DMS114 treated with DMSO at 0.1 percent for 48 hours (cell line): ENCODE measurements around the gene INAVA.
A peak's percentile ranks its signal among the peaks of the same experiment; 100 is the strongest.

Experiments
- DNase-seq: peaks from one replicate; lab custom pipeline; 2025; ENCODE audit not compliant: unreplicated experiment; lab: John Stamatoyannopoulos, UW

INAVA gene

DNA sequence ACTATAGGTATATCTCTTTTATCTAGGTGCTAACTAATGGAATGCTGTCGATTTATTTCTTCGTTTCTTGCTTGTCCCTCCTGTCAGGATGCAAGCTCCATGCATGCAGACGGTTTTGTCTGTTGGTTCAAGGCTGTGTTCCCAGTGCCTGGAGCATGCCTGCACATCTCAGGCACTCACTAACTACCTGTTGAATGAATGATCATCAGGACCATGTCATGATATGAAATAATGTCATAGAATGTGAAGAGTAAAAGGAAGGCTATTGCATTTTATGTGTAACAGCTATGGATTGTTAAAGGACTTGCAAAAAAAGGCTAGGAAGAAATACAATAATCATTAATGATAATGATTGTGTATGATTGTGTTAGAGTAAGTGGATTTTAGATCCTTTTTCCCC is 17.7 kb upstream of the INAVA start:
- DNase-seq = no peak

DNA sequence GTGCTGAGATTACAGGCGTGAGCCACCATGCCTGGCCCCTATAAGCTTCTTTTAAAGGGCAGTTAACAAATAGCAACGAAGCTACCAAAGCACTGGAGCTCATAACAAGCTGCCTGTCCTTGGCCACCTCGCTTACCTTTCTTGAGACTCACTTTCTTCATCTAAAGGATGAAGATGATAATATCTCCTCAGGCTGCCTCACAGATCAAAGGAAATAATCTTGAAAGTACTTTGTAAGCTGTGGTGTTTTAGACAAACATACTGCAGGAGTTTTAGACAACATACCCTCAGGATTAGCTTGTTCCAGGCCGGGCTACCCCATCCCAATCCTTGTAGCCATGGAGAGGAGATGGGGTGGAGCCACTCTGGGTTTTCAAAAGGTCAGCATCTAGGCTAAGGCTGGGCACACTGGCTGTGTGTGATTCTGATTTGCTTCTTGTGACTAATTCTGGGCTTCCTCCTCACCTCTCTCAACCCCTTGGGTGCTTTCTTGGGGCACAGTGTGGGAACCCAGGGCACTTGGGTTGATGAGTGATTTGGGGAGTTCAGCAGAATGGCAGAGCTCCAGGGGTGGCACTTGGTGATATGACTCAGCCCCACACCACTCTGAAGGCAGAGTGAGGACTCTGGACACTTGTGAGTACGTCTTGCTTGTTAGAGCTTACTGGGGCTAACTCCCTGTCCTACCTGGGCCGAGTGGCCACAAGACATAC is 16.7 kb upstream of the INAVA start:
- DNase-seq = no peak

DNA sequence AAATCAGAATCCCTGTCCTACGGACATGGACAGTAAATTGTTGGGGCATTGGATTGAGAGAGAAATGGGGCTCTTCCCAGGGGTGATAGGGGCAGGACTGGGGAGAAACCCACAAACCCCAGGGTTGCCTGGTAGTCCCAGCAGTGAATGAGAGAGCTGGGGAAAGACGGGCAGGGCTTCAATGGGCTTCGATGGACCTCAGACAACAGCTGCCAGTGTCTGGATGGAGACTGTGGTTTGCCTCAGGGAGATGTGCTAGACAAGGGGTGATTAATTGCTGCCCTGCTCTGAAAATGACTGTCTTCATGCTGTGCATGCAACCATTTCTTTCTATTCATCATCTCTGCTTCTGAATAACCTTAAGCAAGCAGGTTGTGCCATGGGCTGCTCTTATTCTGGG is 14.5 kb upstream of the INAVA start:
- DNase-seq = no peak

DNA sequence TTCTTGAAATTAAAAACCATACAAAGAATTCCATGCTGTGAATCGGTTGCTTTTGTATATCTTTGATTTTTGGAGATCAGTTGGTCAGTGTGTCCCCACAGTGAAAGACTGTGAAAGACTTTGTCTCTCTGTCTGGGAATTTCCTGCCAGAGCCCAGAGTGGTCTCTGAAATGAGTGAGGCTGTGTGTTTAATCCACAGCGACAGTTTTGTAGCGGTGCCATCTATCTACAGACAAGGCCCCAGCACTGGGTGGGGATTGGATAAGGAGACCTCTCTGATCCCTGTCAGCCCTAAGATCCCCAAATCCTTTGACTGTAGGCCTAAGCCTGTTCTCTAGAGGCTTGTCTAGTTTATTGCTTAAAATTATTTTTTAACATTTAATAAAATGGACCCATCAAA is 11.6 kb upstream of the INAVA start:
- no peak for DNase-seq

DNA sequence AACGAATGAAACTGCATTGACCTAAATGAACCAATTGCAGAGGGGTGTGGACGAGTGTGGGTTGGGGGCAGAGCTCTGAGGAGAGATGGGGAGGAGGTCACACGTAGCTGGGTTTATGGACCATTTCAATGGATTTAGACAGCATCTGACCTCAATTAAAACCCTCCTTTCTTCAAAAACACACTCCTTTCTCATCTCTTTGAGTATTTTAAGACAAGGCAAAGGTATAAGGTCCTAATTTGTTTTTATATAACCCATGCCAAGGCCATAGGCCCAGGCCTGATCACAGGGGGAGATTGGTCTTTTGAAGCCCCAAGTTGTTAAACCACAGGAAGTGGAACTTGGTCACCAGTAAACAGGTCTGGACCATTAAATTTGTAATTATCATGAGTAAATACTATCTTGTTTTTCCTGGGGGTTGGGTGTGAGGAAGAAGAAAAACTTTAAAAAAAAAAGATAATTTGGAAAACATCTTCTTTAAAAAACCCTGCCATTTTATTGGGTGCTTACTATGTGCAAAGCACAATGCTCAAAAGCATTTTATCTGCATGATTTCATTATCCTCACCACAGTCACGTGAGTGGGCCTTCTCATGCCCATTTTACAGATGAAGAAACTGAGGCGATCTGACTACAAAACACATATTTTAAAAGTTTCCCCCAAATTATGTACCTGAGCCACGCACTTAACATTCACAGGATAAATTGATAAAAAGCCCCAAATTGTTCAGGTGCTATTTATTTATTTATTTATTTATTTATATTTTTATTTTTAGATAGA is 8.9 kb upstream of the INAVA start:
- DNase-seq = no peak

DNA sequence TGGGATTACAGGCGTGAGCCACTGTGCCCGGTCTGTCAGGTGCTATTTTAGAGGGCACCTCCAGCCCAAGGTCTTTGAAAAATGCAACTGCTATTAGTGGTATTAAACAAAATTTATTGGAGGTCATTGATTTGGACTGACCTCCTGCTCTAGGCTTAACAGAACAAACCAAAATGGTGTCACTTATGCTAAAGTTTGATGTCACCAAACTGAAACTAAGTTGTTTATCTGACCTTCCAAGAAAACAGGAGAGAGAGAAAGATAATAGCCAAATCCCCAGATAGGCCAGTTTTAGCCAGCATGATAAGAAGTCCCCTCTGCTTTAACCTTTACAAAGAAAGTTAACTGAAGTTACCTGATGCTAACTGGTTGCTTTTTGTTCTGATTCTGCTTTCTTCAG is 8.1 kb upstream of the INAVA start:
- DNase-seq = no peak

DNA sequence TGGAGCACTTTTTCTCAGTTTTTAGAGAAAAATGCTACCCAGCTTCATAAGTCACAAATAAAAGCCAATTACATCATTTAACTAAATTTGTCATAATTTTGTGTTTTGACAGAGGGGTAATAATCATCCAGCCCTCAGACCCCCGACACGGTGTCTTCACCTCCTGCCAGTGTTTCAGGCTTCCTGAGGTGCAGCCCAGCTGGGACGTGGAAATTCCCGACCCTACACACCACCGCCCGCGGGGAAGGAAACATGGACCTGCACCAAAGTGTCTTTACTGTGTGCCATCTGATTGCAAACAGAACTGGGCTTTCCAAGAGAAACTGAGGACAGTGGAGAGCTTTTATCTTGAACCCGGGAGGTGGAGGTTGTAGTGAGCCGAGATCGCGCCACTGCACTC is 7.7 kb upstream of the INAVA start:
- no peak for DNase-seq

DNA sequence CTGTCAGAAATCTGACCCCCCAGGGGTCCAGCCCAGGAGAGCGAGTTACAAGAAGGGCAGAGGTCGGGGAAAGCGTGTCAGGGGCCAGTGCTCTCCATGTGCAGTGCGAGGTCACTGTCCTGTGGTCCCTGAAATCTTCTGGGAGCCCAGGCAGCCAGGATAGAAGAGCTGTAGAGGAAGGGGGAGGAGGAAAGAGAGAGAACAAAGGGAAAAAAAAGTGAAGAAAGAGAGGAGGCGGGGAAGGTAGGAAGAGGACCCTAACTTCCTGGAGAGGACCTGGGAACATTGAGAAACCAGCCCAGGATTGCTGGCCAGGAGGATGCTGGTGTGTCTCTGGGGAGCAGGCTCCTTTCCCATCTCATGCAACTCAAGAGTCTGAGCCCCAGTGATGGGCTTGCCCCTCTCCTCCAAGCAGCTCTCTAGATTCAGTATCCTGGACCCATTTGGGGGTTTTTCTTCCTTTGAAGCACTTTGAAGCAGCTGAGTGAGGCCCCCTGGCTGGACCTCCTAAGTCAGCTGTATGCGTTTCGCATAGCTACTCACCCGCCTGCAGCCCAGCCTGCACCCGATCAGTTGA is 6.8 kb upstream of the INAVA start:
- DNase-seq = no peak

DNA sequence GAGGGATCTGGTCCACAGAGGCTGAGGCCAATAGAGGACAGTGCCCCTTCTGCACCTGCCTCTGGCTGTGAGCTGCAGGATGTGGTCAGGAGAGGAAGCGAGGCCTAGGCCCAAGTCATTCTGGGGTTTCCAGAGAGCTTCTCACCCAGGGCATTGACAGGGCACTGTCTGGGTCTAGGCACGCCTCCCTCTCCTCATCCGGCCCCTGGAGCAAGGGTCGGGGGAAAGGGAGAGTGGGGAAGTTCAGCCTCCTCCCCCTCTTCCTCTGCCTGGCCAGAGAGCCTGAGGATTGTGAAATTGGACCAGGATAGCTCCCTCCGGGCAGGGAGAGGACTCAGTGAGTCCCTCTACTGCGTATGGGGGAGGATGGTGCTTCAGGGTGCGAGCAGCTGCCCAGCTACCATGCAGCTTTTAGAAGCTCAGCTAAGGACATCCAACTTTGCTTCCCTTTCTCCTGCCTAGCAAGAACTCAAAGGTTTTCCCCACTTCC is 6.3 kb upstream of the INAVA start:
- no peak for DNase-seq

DNA sequence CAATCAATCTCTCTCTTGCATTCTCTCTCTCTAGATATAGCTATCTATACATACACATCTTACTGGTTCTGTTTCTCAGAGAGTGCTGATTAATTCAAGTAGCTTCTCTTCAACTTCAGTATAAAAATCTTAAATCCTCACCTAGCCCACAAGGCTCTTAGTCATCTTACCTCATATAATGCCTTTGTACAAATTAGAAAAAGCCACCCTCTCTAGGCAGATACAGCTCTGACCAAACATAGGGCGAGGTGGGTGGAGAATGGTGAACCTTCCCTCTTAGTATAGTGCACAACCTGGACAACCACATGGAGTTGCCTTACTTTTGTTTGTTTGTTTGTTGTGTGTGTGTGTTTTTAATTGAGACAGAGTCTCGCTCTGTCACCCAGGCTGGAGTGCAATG is 5.1 kb upstream of the INAVA start:
- no peak for DNase-seq

DNA sequence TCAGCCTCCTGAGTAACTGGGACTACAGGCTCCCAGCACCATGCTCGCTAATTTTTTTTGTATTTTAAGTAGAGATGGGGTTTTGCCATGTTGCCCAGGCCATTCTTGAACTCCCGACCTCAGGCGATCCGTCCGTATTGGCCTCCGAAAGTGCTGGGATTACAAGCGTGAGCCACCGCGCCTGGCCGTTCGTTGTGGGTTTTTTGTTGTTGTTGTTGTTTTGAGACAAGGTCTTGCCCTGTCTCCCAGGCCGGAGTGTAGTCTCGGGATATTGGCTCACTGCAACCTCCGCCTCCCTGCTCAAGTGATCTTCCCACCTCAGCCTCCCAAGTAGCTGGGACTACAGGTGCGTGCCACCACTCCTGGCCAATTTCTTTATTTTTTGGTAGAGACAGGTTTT is 4.7 kb upstream of the INAVA start:
- no peak for DNase-seq

DNA sequence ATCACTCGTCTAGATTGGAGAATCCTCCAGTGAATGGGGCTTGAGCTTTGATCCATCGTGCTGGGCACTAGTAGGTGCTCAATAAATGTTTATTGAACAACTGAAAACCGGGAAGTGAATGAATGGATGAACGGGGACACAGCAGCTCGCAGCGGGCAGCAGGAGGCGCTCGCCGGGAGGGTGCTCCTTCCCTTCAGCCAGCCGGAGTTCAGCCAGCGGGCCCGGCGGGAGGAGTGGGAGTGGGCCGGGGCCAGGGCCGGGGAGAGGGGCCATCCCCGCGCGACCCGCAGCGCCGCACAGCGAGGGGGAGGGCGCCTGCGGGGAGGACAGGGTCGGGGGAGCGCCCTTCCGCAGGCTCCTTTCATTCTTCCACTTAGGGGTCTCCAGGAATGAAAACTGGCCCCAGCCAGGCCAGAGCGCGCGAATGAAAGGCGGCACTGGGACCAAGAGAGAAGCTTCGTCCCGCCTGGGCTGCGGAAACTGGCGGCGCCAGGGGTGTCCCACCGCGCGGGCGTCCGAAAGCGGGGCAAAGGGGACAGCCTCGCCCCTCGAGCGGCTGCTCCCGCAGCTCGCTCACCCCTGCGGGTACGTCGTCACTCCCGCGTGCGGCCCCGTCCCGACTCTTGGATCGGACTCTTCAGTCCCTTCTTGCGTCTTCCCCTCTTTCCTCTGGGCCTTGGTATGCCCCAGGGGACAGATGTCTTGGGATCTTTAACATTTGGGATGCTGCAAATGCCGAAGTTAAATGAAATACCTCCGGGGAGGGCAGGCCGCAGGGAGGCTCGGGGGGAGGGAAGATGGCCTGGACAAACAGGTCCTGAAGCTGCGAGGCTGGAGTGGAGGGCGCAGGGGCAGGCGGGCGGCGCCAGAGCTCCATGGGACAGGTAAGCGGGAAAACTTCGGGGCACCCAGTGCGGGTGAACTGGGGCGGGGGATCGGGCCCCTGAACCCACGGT is 3.6 kb upstream of the INAVA start:
- peak; percentile 43 for DNase-seq

DNA sequence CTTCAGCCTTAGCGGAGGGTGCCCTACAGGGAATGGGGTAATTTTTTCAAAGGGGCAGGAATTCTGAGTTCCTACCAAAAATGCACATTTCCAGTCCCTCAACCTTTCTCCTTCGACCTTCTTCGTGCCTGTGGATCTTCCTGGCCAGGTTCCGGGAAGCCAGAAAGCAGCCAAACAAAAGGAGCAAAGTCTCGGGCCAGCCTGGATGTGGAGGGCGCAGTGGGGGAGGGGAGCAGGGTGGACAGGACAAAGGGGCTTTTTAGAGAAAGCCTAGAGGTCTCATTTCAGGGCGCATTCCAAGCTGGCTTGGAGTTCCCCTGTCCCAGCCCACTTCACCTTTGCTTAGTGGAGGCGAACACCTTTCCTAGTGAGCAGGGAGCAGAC is 2.9 kb upstream of the INAVA start:
- no peak for DNase-seq

DNA sequence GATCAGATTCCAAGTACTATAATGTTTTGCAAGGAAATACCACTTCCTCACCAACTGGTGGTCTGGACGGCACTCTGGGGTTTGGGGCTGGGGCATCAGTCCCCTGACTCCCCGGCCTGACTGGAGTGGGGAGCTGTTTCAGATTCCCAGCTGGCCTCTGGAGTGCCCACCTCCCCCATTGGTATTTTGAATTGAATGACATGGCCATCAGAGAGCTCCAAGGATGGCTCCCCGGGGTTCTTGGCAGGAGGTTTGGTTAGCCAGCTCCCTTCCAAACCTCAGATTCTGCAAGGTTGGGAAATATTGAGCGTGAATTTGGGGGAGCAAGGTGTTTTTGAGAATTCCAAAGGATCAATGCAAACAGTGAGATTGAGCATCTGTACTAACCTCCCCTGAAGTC is 2.2 kb upstream of the INAVA start:
- no peak for DNase-seq

DNA sequence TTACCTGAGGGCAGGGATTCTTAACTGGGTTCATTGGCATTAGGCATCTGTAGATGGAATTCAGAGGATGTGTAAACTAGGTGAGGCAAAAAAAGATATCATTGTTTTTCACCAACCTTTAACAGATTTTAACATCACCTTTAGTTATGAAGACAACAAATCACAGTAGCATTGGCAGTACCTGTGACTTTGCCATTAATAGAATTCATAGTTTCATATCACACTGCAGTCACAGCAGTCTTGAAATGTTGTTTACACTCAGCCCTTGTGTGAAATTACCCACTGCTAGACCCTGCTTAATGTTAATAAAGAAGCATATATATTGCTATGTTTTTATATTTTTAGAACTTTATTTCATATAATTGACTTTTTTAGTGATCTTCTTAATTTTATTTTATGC is 1.7 kb upstream of the INAVA start:
- DNase-seq = no peak

DNA sequence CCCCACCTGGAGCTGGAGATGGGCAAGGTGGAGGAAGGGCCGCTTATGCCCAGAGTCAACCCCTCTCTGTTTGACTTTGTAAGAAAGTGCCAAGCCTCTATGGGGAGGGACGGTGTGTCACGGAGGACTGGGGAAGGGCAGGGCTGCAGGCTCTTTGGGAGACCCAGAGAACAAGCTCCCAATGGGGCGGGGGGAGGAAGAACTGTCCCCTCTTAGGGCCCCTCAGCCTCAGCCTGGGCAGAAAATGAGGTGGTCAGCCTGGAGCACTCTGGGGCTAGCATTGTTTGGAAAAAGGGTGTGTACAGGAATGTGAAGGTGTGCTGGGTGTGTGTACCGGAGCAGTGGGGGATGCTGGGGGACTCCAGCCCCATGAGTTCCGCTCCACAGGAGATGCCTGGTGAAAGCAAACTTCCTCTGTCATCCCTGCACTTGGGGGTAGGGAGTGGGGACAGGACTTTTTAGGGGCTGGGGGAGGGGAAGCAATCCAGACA is 1.2 kb upstream of the INAVA start:
- no peak for DNase-seq

DNA sequence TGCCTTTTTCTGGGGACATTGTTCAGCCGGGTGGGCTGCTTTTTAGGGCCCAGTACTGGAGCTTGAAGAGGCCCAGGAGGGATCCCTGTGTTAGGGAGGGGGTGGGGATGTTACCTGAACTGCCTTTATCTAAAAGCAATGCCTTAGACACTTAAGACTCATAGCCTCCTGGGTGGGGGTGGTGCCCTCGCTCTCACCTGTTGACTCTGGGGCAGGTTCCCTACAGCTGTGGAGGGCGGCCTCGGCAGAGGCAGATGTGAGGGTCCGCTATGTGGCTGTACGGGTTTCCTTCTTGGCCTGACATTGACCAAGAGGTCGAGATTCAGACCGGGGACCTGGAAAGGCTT is 716 bp downstream of the INAVA start:
- no peak for DNase-seq

DNA sequence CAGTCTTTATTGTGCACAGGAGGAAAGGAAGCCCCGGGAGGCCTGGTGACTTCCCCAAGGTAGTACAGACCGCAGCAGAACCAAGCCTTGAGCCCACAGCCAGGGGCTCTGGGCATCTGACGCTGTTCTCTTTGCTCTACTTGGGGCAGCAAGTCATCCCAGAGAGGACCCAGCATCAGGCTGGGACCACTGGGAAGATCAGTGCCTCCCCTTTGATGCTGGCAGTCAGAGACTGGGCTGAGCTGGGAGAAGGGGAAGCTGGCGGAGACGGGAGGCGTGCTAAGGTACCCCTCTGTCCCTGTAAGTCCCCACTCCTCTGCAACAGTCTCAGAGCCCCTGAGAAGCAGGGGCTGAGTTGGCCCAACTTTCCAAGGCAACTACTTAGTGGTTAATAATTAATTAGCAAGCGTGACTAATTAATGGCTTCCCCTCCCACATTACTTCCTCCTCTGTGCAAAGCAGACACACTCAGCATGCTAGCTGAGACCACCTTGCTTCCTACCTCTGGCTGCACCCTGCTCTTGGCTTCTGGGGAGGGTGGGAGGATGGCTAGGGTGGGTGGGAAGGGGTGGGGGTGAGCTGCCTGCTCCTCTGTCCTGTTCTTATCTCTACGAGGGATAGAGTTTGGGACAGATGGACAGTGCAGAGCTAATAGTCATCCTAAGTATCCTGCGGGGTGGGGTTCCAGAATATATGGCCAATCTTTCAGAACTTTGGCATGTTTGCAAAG is 1.3 kb downstream of the INAVA start:
- DNase-seq = no peak

DNA sequence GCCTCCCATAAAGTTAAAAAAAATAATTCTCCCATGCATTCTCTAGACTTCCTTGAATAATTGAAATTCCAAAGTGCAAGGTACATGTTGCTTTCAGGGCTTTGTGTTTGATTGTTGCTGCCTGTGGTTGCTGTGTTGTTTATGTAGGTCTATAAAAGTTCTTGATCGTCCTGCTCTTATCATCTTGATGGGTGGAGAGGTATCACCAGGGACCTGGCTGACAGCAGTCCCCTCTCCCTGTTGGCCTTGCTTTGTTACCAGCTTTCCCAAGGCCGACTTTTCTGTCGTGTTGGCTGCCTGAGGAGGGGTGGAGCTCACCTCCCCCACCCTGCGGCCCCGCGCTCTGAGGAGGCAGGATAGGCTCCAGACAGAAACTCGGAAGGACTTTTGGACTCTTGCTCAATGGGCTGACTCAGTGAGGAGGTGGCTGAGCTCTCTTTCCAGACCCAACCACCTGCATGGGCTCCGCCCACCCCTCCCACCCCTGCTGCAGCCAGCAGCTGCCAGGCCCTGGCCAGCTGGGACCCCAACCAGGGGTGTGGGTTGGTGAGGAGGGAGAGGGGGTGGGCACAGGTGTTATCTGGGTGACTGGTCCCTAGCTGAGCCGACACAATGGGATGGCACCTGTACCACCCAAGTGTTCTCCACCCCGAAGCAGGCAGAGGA is 2.0 kb downstream of the INAVA start:
- DNase-seq = no peak

DNA sequence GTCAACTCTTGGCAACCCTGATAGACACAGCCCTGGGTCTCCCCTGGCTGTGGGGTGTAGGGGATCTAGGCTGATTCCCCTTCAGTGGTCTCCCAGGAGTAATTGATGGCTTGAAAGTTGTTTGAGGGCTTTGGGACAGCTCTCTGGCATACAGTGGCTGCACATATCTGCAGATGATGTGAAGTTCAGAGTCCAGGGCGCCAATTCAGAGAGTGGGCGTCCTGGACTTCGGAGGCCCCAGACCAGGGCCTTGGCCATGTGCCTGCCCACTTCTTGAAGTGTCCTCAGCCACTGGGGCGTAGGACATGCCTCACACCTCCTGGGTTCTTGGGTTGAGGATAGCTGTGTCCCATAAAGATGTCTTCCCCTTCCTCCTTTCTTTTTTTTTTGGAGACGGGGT is 2.6 kb downstream of the INAVA start:
- no peak for DNase-seq
